CD8-positive, alpha-beta memory T cell (primary cell): ENCODE measurements around the gene POC1A. TPM values are rescaled to one million over a fixed set of nuclear protein-coding genes. Genes with fewer than 3 reads are reported as not detected.

Experiments
- CTCF ChIA-PET: fragments of 350-600 bp; sonication (Branson Sonifier 250); formaldehyde crosslinking; loops from one replicate; lab custom pipeline; 2021; ENCODE audit warnings: antibody characterized with exemption; lab: Charles Lee
- POLR2A ChIA-PET: fragments of 350-600 bp; sonication (Branson Sonifier 250); formaldehyde crosslinking; loops from one replicate; lab custom pipeline; 2021; ENCODE audit warnings: antibody characterized with exemption; lab: Charles Lee
- DNase-seq, 5 donors: peaks; one replicate each; pipeline versions ENCODE4 v3.0.0 to v3.0.0-alpha.2; 2020 to 2022; ENCODE audit warnings: mixed read lengths in 1 of 5
- H3K27ac ChIP-seq: one replicate; pipeline ENCODE4 v1.7.0; 2013; ENCODE audit warnings: low read depth, mild to moderate bottlenecking, low read length, moderate library complexity
- H3K27me3 ChIP-seq: 2 replicates; pipeline ENCODE4 v1.7.0; 2013; ENCODE audit warnings: low read length, mild to moderate bottlenecking; ENCODE audit not compliant: insufficient read depth, poor library complexity, severe bottlenecking
- H3K36me3 ChIP-seq: 2 replicates; pipeline ENCODE4 v1.7.0; 2013; ENCODE audit warnings: mild to moderate bottlenecking, low read length, moderate library complexity; ENCODE audit not compliant: insufficient read depth
- H3K4me1 ChIP-seq: 2 replicates; pipeline ENCODE4 v1.7.0; 2013; ENCODE audit warnings: mild to moderate bottlenecking, low read length, moderate library complexity; ENCODE audit not compliant: insufficient read depth
- H3K4me3 ChIP-seq: 2 replicates; pipeline ENCODE4 v1.7.0; 2013; ENCODE audit warnings: mild to moderate bottlenecking, low read length
- H3K9me3 ChIP-seq: 2 replicates; pipeline ENCODE4 v1.7.0; 2013; ENCODE audit warnings: mild to moderate bottlenecking, low read length
- H3K27ac Mint-ChIP-seq, 8 donors: one replicate each; pipeline ENCODE4 v1.8.0; 2020 to 2021; ENCODE audit warnings: mixed read lengths in 8 of 8, mild to moderate bottlenecking in 6 of 8, inconsistent platforms in 3 of 8, moderate library complexity in 3 of 8
- H3K27me3 Mint-ChIP-seq, 2 donors: one replicate each; pipeline ENCODE4 v1.8.0; 2020 to 2021; ENCODE audit warnings: mixed read lengths in 2 of 2, mild to moderate bottlenecking in 1 of 2, moderate library complexity in 1 of 2
- H3K36me3 Mint-ChIP-seq, 3 donors: one replicate each; pipeline ENCODE4 v1.8.0; 2020 to 2021; ENCODE audit warnings: mixed read lengths in 3 of 3, inconsistent platforms in 1 of 3, mild to moderate bottlenecking in 1 of 3
- H3K4me1 Mint-ChIP-seq, 3 donors: one replicate each; pipeline ENCODE4 v1.8.0; 2020 to 2021; ENCODE audit warnings: mixed read lengths in 3 of 3, inconsistent platforms in 1 of 3, mild to moderate bottlenecking in 1 of 3
- H3K4me3 Mint-ChIP-seq, 7 donors: one replicate each; pipeline ENCODE4 v1.8.0; 2020 to 2021; ENCODE audit warnings: mixed read lengths in 7 of 7, mild to moderate bottlenecking in 6 of 7, moderate library complexity in 4 of 7, inconsistent platforms in 2 of 7
- H3K9me3 Mint-ChIP-seq, 5 donors: one replicate each; pipeline ENCODE4 v1.8.0; 2020 to 2022; ENCODE audit warnings: mixed read lengths in 5 of 5, mild to moderate bottlenecking in 3 of 5, moderate library complexity in 2 of 5, inconsistent platforms in 1 of 5
- polyA plus RNA-seq: library from polyadenylated mRNA; unstranded; fragments of 300-500 nt; fragmentation: Illumina TruSeq; gene quantifications from one replicate; pipeline ENCODE4 v1.2.3, GENCODE V29; 2021
- total RNA-seq, 2 experiments: library from RNA; stranded (reverse); gene quantifications; one replicate each; pipeline ENCODE4 v1.2.3, GENCODE V29; 2021

Gene POC1A
- total and polyA plus RNA-seq, 3 experiments from 2014 or later: 1.5 to 22.7 (median 22.6) TPM

DNA sequence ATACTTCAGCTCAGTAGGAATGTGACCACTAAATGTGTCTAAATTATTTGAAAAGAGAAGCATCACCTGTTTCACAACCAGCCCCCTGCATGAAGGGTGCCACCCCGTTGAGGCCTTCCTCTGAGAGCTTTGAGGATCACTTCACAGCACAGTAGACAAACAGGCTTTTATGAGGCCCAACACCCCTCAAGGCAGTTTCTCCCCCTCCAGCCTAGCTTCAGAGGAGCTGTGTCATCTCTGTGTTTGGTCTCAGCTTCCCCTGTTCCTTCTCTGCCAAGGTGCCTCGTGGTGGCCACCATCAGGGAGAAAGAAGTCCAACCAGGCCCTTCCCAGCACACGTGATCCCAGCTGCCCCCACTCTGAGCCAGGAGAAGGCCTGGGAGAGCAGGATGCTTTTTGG is 76.3 kb downstream of the POC1A start:
- Mint-ChIP-seq H3K4me3 (no peak overlapping the region), H3K36me3 (no peaks in the 10 kb centered on the region), H3K27me3 (no peaks in the 10 kb centered on the region), H3K9me3 (no peaks in the 10 kb centered on the region), H3K4me1 (no peaks in the 10 kb centered on the region), H3K27ac (no peak overlapping the region)
- Histone ChIP-seq H3K9me3 (no peaks in the 10 kb centered on the region), H3K4me1 (no peaks in the 10 kb centered on the region), H3K36me3 (no peaks in the 10 kb centered on the region), H3K27ac (no peak overlapping the region), H3K27me3 (no peaks in the 10 kb centered on the region), H3K4me3 (no peak overlapping the region)
- CTCF ChIA-PET: no interaction called here
- POLR2A ChIA-PET: no interaction called here
- DNase-seq: no peak

DNA sequence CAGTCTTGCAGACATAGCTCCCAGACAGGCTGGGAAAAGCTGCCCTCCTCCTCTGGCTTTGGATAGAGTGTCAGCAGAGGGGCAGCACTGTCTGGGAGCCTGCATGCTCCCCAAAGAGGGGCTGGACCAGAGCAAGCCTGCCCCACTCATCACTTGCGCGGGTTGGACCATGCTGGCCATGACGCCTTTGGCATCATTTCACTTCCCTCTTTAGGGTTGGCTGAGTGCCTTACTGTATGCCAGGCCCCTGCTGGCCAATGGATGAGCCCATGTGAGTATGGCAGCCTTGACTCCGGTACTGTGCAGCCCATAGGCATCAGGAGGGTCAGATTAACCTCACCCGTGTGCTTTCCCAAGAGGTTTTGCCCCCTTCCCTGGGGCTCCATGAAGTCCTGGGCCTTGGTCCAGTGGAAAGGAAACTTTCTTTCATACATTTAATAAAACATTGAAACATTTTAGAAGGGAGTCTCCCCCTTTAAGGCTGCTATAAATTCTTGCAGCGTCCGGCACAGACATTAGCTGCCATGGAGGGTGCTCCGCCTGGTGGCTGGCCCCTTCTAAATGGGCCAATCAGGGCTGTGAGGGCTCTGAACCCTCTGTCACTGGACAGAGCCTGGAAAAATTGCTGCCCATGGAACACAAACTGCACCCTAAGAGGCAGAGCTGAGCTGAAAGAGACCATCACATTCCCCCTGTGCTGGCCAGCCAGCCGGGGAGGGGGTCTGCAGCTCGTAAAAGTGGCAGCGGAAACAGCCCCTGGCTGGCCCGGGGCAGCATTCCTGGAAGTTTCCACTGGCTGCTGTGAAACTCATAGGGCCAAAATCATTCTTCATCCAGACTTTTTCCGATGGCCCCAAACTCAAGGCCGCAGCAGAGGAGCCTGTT is 77.1 kb downstream of the POC1A start:
- Histone ChIP-seq H3K27ac (no peak overlapping the region), H3K27me3 (no peaks in the 10 kb centered on the region), H3K36me3 (no peaks in the 10 kb centered on the region), H3K4me1 (no peaks in the 10 kb centered on the region), H3K9me3 (no peaks in the 10 kb centered on the region), H3K4me3 (no peak overlapping the region)
- H3K9me3 Mint-ChIP-seq: no peaks in the 10 kb centered on the region
- ChIA-PET CTCF (no interaction called here), POLR2A (no interaction called here)
- no peak overlapping the region for H3K27ac Mint-ChIP-seq
- H3K36me3 Mint-ChIP-seq: no peaks in the 10 kb centered on the region
- peaks cover 0 to 4% (median 3%) of the 10 kb centered on the region in 3 donors for H3K4me1 Mint-ChIP-seq
- H3K4me3 Mint-ChIP-seq: no peak overlapping the region
- DNase-seq: no peak
- no peaks in the 10 kb centered on the region for H3K27me3 Mint-ChIP-seq

DNA sequence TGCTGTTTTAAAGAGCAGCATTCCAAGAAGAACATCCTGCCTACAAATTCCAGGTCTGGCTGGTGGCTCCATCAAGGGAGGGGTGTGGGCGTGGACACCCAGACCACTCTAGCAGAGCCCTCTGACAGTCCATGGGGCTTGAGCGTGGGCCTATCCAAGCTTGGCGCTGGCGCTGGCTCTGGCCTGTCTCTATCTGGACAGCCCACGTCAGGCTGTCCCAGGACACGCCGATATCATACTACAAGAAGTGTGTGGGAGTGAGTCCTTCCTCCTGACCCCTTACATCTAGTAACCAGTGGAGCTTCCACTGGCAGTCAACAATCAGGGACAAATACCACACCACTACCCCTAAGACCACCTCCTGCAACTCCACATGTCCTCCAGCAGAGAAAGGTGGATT is 80.7 kb downstream of the POC1A start:
- Mint-ChIP-seq H3K4me1 (peaks cover 3 to 16% (median 5%) of the 10 kb centered on the region in 3 donors), H3K36me3 (no peaks in the 10 kb centered on the region), H3K9me3 (no peaks in the 10 kb centered on the region), H3K27me3 (no peaks in the 10 kb centered on the region), H3K4me3 (no peak overlapping the region), H3K27ac (peak overlapping the region in 1 of 8 donors; percentile 33)
- H3K27me3 ChIP-seq: no peaks in the 10 kb centered on the region
- no peak overlapping the region for H3K27ac ChIP-seq
- ChIA-PET CTCF (interaction anchor here (0.9 kb wide), 1 partner anchor 50 kb away, joined by 3 read pairs; no protein-coding TSS in a partner anchor), POLR2A (no interaction called here)
- no peak for DNase-seq
- H3K4me1 ChIP-seq: no peaks in the 10 kb centered on the region
- H3K36me3 ChIP-seq: no peaks in the 10 kb centered on the region
- no peaks in the 10 kb centered on the region for H3K9me3 ChIP-seq
- no peak overlapping the region for H3K4me3 ChIP-seq

DNA sequence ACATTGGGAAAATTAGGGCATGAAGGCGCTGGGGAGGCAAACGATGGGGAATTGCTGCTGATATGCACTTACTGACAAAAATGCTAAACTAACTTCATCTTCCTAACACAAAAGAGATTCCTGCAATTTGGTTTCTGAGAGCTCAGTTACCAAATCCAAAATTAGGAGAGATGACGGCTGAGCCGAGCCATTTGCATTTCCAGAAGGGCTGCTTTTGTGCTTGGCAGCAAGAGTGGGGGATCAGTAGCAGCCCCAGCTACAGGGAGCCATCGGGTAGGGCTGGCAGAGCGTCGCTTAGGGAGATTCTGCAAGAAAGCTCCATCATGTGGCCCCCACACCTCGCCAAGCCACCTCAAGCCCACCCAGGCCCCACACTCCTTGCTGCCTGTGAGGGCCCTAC is 81.8 kb downstream of the POC1A start:
- POLR2A ChIA-PET: no interaction called here
- no peak overlapping the region for H3K27ac ChIP-seq
- no peaks in the 10 kb centered on the region for H3K9me3 ChIP-seq
- H3K4me3 ChIP-seq: no peak overlapping the region
- H3K9me3 Mint-ChIP-seq: no peaks in the 10 kb centered on the region
- peak overlapping the region in 3 of 8 donors; percentile 57 to 74 (median 70) for H3K27ac Mint-ChIP-seq
- CTCF ChIA-PET: no interaction called here
- no peaks in the 10 kb centered on the region for H3K36me3 ChIP-seq
- H3K4me3 Mint-ChIP-seq: no peak overlapping the region
- DNase-seq: no peak
- peaks cover 3 to 16% (median 5%) of the 10 kb centered on the region in 3 donors for H3K4me1 Mint-ChIP-seq
- no peaks in the 10 kb centered on the region for H3K27me3 Mint-ChIP-seq
- H3K27me3 ChIP-seq: no peaks in the 10 kb centered on the region
- no peaks in the 10 kb centered on the region for H3K4me1 ChIP-seq
- no peaks in the 10 kb centered on the region for H3K36me3 Mint-ChIP-seq

DNA sequence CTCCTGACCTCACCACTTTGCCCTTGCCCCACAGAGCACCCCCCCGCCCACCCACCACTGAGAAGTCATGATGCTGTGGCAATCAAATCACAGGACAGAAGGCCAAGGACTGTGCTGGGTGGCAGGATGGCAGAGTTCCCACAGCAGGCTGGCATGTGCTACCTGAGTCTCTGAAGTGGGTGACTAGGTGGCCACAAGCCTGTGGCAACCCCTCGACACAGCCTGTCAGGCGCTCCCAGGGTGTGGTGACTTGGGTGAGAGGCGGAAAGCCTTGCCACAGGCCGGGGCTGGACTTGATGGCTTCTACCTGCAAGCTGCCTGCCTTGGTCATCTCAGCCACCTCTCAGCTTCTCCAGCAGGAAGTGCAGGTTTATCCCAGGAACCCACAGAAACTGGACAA is 82.2 kb downstream of the POC1A start:
- Histone ChIP-seq H3K9me3 (no peaks in the 10 kb centered on the region), H3K27ac (no peak overlapping the region), H3K4me3 (no peak overlapping the region), H3K27me3 (no peaks in the 10 kb centered on the region), H3K36me3 (no peaks in the 10 kb centered on the region), H3K4me1 (no peaks in the 10 kb centered on the region)
- Mint-ChIP-seq H3K36me3 (no peaks in the 10 kb centered on the region), H3K4me1 (peaks cover 3 to 16% (median 5%) of the 10 kb centered on the region in 3 donors), H3K27ac (peak overlapping the region in 3 of 8 donors; percentile 57 to 74 (median 70)), H3K27me3 (no peaks in the 10 kb centered on the region), H3K9me3 (no peaks in the 10 kb centered on the region), H3K4me3 (no peak overlapping the region)
- POLR2A ChIA-PET: no interaction called here
- CTCF ChIA-PET: no interaction called here
- DNase-seq: peak in 2 of 5 donors; percentile 42 to 45

DNA sequence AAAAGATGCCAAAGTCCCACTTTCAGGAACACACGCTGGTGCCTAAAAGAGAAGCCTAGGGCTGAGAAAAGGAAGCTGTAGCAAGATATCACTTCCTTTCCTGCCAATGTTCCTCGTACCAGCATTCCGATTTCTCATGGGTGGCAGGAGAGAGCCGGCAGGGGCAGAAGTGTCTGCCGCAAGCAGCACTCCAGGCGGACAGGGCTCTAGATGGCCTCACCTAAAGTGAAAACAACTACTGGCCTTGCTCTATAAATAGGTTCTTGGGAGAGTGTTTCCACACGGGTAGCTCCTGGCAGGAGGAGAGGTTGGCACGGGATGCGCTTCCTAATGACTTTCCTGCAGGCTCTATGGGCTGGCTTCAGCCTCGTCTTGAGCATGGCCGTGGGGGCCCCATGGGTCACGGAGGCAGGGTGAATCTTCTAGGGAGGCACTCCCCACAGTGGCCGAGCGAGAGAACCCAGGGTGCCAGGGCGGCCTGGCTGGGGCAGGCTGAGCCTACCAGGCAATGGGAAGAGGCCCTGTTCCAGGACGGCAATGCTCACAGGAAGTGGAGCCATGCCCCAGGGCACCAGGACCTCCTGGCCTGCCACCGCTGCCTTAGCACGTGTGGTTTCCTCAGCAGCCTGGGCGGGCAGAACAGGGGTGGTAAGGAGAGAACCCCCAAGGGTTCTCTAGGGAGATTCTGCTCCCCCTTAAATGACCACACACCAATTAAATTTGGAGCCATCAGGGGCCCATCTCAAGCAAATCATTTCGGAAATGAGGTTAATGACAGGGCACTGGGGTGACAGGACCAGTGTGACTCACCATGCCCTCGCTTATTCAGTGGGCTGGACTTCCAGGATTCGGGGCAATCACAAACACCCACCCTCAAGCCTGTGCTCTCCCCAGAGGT is 83.2 kb downstream of the POC1A start:
- no peaks in the 10 kb centered on the region for H3K36me3 ChIP-seq
- no peaks in the 10 kb centered on the region for H3K36me3 Mint-ChIP-seq
- ChIA-PET POLR2A (no interaction called here), CTCF (no interaction called here)
- H3K4me3 Mint-ChIP-seq: no peak overlapping the region
- H3K27me3 Mint-ChIP-seq: no peaks in the 10 kb centered on the region
- no peaks in the 10 kb centered on the region for H3K9me3 ChIP-seq
- H3K27ac ChIP-seq: no peak overlapping the region
- no peaks in the 10 kb centered on the region for H3K4me1 ChIP-seq
- no peaks in the 10 kb centered on the region for H3K9me3 Mint-ChIP-seq
- DNase-seq: no peak
- no peaks in the 10 kb centered on the region for H3K27me3 ChIP-seq
- H3K4me1 Mint-ChIP-seq: peaks cover 3 to 16% (median 5%) of the 10 kb centered on the region in 3 donors
- no peak overlapping the region for H3K4me3 ChIP-seq
- H3K27ac Mint-ChIP-seq: peak overlapping the region in 2 of 8 donors; percentile 42 to 63

DNA sequence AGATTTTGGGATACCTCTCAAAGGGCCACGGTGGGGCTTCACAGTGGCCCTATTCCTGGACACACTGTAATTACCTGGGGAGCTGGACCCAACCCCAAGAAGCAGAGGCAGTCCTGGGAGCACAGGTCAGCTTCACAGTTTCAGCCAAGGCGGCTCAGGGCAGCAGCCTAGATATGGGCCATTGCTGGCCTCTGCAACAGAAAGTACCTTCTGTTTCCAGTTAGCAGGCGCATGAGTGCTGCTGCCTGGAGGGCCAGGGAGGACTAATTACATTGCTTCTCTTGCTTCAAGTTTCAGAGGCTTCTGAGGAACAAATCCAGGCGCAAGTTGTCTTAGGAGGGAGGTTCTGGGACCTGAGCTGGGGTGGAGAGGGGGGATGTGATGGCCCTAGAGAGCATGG is 84.4 kb downstream of the POC1A start:
- Mint-ChIP-seq H3K9me3 (no peaks in the 10 kb centered on the region), H3K4me1 (peaks cover 3 to 16% (median 5%) of the 10 kb centered on the region in 3 donors), H3K36me3 (no peaks in the 10 kb centered on the region), H3K27ac (peak overlapping the region in 2 of 8 donors; percentile 38 to 84), H3K4me3 (no peak overlapping the region), H3K27me3 (no peaks in the 10 kb centered on the region)
- Histone ChIP-seq H3K4me3 (no peak overlapping the region), H3K27me3 (no peaks in the 10 kb centered on the region), H3K4me1 (no peaks in the 10 kb centered on the region), H3K36me3 (no peaks in the 10 kb centered on the region), H3K27ac (no peak overlapping the region), H3K9me3 (no peaks in the 10 kb centered on the region)
- no peak for DNase-seq
- ChIA-PET POLR2A (no interaction called here), CTCF (no interaction called here)

DNA sequence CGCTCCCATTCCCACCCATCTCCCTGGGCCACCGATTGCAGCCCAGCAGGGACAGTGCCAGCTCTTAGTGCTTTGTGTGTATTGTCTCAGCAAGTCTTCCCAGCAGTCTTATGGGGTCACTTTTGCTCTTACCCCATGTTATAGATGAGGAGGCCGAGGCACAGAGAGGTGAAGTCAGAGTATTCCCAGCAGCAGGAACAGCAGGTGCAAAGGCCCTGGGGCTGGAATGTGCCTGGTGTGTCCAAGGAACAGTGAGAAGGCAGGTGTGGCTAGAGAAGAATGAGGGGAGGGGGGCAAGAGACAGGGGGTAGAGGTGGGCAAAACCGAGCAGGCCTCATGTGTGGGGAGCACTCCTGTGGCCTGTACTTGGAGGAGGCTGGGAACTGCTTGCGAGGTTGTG is 85.1 kb downstream of the POC1A start:
- H3K9me3 ChIP-seq: no peaks in the 10 kb centered on the region
- POLR2A ChIA-PET: no interaction called here
- no peaks in the 10 kb centered on the region for H3K36me3 ChIP-seq
- CTCF ChIA-PET: no interaction called here
- no peak for DNase-seq
- H3K4me3 Mint-ChIP-seq: no peak overlapping the region
- no peaks in the 10 kb centered on the region for H3K27me3 Mint-ChIP-seq
- no peaks in the 10 kb centered on the region for H3K9me3 Mint-ChIP-seq
- peaks cover 3 to 16% (median 5%) of the 10 kb centered on the region in 3 donors for H3K4me1 Mint-ChIP-seq
- no peak overlapping the region for H3K4me3 ChIP-seq
- no peaks in the 10 kb centered on the region for H3K36me3 Mint-ChIP-seq
- H3K27ac ChIP-seq: no peak overlapping the region
- H3K4me1 ChIP-seq: no peaks in the 10 kb centered on the region
- no peaks in the 10 kb centered on the region for H3K27me3 ChIP-seq
- peak overlapping the region in 1 of 8 donors; percentile 17 for H3K27ac Mint-ChIP-seq
